Transverse colon (tissue), 4 donors: ENCODE results near the gene P4HTM. TPM values are rescaled to one million over a fixed set of nuclear protein-coding genes. Genes with fewer than 3 reads are reported as not detected.

ENCODE experiments used
- DNase-seq: peaks from one replicate; pipeline ENCODE4 v3.0.0-alpha.2; 2019
- H3K27ac ChIP-seq, 4 donors: fragments of 200-600 bp; sonication (generic); 2 replicates each; pipeline ENCODE4 v1.5.1; 2016 to 2018; ENCODE audit warnings: inconsistent platforms in 4 of 4
- H3K27me3 ChIP-seq: fragments of 200-600 bp; sonication (generic); 2 replicates; pipeline ENCODE4 v1.5.1; 2017; ENCODE audit warnings: inconsistent platforms
- H3K36me3 ChIP-seq, 4 donors: fragments of 200-600 bp; sonication (generic); 2 replicates each; pipeline ENCODE4 v1.5.1; 2017 to 2019; ENCODE audit warnings: inconsistent platforms in 4 of 4
- H3K4me1 ChIP-seq, 4 donors: fragments of 200-600 bp; sonication (generic); 2 replicates each; pipeline ENCODE4 v1.5.1; 2017 to 2020; ENCODE audit warnings: inconsistent platforms in 4 of 4
- H3K4me3 ChIP-seq, 4 donors: fragments of 200-600 bp; sonication (generic); 1 replicate in 1 of 4; 2 replicates in 3 of 4; pipeline versions ENCODE4 v1.5.1 to v1.6.1; 2017 to 2019; ENCODE audit warnings: inconsistent platforms in 4 of 4
- H3K9me3 ChIP-seq, 2 donors: fragments of 200-600 bp; sonication (generic); 2 replicates each; pipeline ENCODE4 v1.5.1; 2017 to 2019; ENCODE audit warnings: inconsistent platforms in 2 of 2
- CTCF ChIP-seq, 5 experiments: fragments of 200-600 bp in 3 of 5; fragments of 450-650 bp in 2 of 5; sonication (generic) in 3 of 5; IDR thresholded peaks; 1 replicate in 2 of 5; 2 replicates in 3 of 5; pipeline ENCODE4 v1.5.1; 2016 to 2017; ENCODE audit warnings: antibody characterized with exemption in 5 of 5, inconsistent platforms in 3 of 5, mild to moderate bottlenecking in 2 of 5, moderate library complexity in 1 of 5
- EP300 ChIP-seq: sonication (generic); formaldehyde crosslinking; IDR thresholded peaks from one replicate; pipeline ENCODE4 v1.6.1; 2017; ENCODE audit warnings: antibody characterized with exemption, low read depth
- POLR2A ChIP-seq: fragments of 450-650 bp; IDR thresholded peaks from one replicate; pipeline ENCODE4 v1.6.1; 2016; ENCODE audit warnings: antibody characterized with exemption, mild to moderate bottlenecking, moderate library complexity
- POLR2AphosphoS5 ChIP-seq, 3 donors: sonication (generic); formaldehyde crosslinking; IDR thresholded peaks; one replicate each; pipeline ENCODE4 v1.6.1; 2016; ENCODE audit warnings: antibody characterized with exemption in 3 of 3
- WGBS, 2 donors: methylation state at CpG; one replicate each; pipeline ENCODE4 v1.1.5; 2018; ENCODE audit warnings: low coverage in 1 of 2; 5-methylcytosine and 5-hydroxymethylcytosine counted together
- in situ Hi-C, 4 donors: fragments of 200-750 bp; cut with MboI; loops; one replicate each; pipeline versions ENCODE4 v1.15.0 to v1.15.1; 2017; ENCODE audit warnings: low sequenced_read_pairs in 3 of 4, low pct_ligation_motif_present in 1 of 4, low pct_unique_long_range_greater_than_20kb in 1 of 4
- intact Hi-C: fragments of 100-400 bp; cut with DNase I; formaldehyde crosslinking; loops from one replicate; pipeline ENCODE4 v1.15.1; 2023; ENCODE audit warnings: low total_unique reads
- total RNA-seq, 4 donors: library from RNA; depleted of rRNA; stranded (reverse); fragments of >200 nt; gene quantifications; one replicate each; pipeline ENCODE4 v1.1.0, GENCODE V29; 2016

The P4HTM gene
- total RNA-seq, 4 donors from 2014 or later, result 43.4 to 100 (median 76.6) TPM

GRCh38 chr3:49025005-49025792, 35.2 kb downstream of the P4HTM start:
- peaks cover 0 to 23% (median 0%) of the 10 kb centered on the region in 4 donors for H3K36me3 ChIP-seq
- in situ Hi-C loops, result no loop called here
- no peak for DNase-seq
- TF ChIP-seq CTCF (IDR thresholded peaks at IDR 0.05) (no peak), POLR2A (no peak), POLR2AphosphoS5 (IDR thresholded peaks at IDR 0.05) (no peak), EP300 (no peak)
- H3K9me3 ChIP-seq, result no peaks in the 10 kb centered on the region
- intact Hi-C loops, result no loop called here
- H3K27me3 ChIP-seq, result no peaks in the 10 kb centered on the region
- no peak overlapping the region for H3K4me3 ChIP-seq
- 66% methylated on average over 12 of the region's 13 CpGs; no CpG with 5 or more reads in 1 of the 2 donors for WGBS, 2 donors
- H3K27ac ChIP-seq, result no peak overlapping the region
- H3K4me1 ChIP-seq, result peaks cover 20 to 40% (median 27%) of the 10 kb centered on the region in 4 donors

GRCh38 chr3:49025793-49026520, 35.9 kb downstream of the P4HTM start:
- WGBS, 2 donors, result 90% methylated on average over 8 of the region's 8 CpGs; no CpG with 5 or more reads in 1 of the 2 donors
- in situ Hi-C loops, result no loop called here
- no peak for TF ChIP-seq POLR2AphosphoS5 (IDR thresholded peaks at IDR 0.05)
- no peak for TF ChIP-seq CTCF (IDR thresholded peaks at IDR 0.05)
- TF ChIP-seq POLR2A, result no peak
- TF ChIP-seq EP300, result no peak
- Histone ChIP-seq H3K27ac (no peak overlapping the region), H3K4me3 (no peak overlapping the region), H3K4me1 (peaks cover 19 to 33% (median 25%) of the 10 kb centered on the region in 4 donors), H3K27me3 (no peaks in the 10 kb centered on the region), H3K36me3 (peaks cover 0 to 23% (median 0%) of the 10 kb centered on the region in 4 donors), H3K9me3 (no peaks in the 10 kb centered on the region)
- DNase-seq, result no peak
- intact Hi-C loops, result no loop called here

DNA sequence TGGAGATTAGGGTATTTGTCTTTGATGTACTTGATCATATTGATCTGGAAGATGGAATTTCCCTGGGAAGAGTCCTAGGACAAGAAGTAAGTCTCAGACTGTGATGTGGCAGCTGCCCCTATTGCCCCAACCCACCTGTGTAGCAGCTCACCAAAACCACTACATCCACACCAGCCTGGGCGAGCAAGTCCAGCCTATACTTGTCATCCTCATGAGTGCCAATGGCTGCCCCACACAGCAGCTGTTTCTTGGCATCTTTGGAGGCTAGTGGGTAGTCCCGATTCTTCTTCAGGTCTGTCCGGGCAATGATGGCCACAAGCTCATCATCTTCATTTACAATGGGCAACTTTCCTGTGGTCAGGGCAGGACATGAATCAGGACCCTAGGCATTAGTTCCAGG, 36.5 kb downstream of the P4HTM start:
- Histone ChIP-seq H3K27ac (no peak overlapping the region), H3K4me3 (no peak overlapping the region), H3K36me3 (peaks cover 0 to 24% (median 1%) of the 10 kb centered on the region in 4 donors), H3K9me3 (no peaks in the 10 kb centered on the region), H3K27me3 (no peaks in the 10 kb centered on the region), H3K4me1 (peaks cover 19 to 33% (median 25%) of the 10 kb centered on the region in 4 donors)
- WGBS, 2 donors, result 97% methylated on average over 3 of the region's 3 CpGs; no CpG with 5 or more reads in 1 of the 2 donors
- TF ChIP-seq POLR2AphosphoS5 (IDR thresholded peaks at IDR 0.05) (no peak), EP300 (no peak)
- intact Hi-C loops, result no loop called here
- in situ Hi-C loops, result no loop called here
- DNase-seq, result no peak

GRCh38 chr3:49027634-49028033, 37.6 kb downstream of the P4HTM start:
- intact Hi-C loops, result no loop called here
- no peak for DNase-seq
- TF ChIP-seq CTCF (IDR thresholded peaks at IDR 0.05), result no peak
- TF ChIP-seq EP300, result no peak
- TF ChIP-seq POLR2AphosphoS5 (IDR thresholded peaks at IDR 0.05), result no peak
- TF ChIP-seq POLR2A, result no peak
- peaks cover 17 to 29% (median 23%) of the 10 kb centered on the region in 4 donors for H3K4me1 ChIP-seq
- H3K9me3 ChIP-seq, result no peaks in the 10 kb centered on the region
- no peaks in the 10 kb centered on the region for H3K27me3 ChIP-seq
- peak overlapping the region in 3 of 4 donors; percentile 89 to 94 (median 91) for H3K27ac ChIP-seq
- peaks cover 0 to 35% (median 6%) of the 10 kb centered on the region in 4 donors for H3K36me3 ChIP-seq
- in situ Hi-C loops, result no loop called here
- H3K4me3 ChIP-seq, result no peak overlapping the region
- WGBS, 2 donors, result 94% methylated on average over 9 of the region's 9 CpGs; no CpG with 5 or more reads in 1 of the 2 donors
